SK-N-MC (cell line): ENCODE data around the gene PSTPIP1.

ENCODE experiments used
- EZH2 ChIP-seq: fragments of 200-600 bp; sonication (generic); IDR thresholded peaks from one replicate; pipeline ENCODE4 v1.6.1; 2017; ENCODE audit warnings: antibody characterized with exemption
- POLR2AphosphoS5 ChIP-seq: IDR thresholded peaks from 2 replicates; pipeline ENCODE4 v1.6.1; 2012; ENCODE audit warnings: mild to moderate bottlenecking, low read depth, low read length, borderline replicate concordance

DNA sequence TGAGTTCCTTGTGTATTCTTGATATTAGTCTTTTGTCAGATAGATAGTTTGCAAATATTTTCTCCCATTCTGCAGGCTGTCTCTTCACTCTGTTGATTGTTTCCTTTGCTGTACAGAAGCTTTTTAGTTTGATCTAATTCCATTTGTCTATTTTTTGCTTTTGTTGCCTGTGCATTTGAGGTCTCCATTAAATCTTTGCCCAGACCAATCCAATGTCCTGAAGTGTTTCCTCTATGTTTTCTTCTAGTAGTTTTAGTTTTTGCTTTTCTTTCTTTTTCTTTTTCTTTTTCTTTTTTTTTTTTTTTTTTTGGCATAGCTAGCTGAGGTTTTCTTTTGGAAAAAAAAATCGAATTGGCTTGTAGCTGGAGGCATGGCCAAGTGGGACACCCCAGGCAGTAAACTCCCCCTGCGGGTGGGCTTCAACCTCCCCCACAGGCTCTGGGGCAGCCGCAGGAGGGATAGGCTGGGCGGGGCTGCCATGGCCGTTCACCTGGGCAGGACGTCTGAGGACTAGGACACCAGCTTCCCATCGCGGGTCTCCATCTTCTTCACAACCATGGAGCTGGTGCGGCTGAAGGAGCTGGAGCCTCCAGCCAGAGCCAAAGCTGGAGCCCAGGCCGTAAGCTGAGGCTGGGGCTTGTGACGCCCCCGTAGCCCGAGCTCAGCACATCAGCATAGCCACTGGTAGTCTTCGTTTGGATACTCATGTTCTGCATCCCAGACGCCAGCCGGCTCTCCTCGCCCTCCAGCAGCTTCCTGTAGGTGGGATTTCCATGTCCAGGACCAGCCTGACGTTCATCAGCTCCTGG is 16.2 kb upstream of the PSTPIP1 start:
- TF ChIP-seq EZH2 (no peak), POLR2AphosphoS5 (no peak)
